Ammon's horn (tissue), 1 donor: Measurements from ENCODE around the gene HSPA12A.
A peak's percentile ranks its signal among the peaks of the same experiment; 100 is the strongest.

Source experiments
- DNase-seq: peaks from one replicate; pipeline ENCODE4 v3.0.0-alpha.2; 2016; ENCODE audit warnings: low spot score

The HSPA12A gene

GRCh38 chr10:116690356-116691322 lies 51.7 kb downstream of the HSPA12A start:
- DNase-seq, result peak; percentile 64

- no peak for DNase-seq
Observed at GRCh38 chr10:116689744-116690143, 52.6 kb downstream of the HSPA12A start.

GRCh38 chr10:116688741-116689495 lies 53.4 kb downstream of the HSPA12A start:
- DNase-seq, result no peak

GRCh38 chr10:116688241-116688711 lies 54.1 kb downstream of the HSPA12A start:
- no peak for DNase-seq

- DNase-seq, result no peak
Observed at GRCh38 chr10:116687633-116688032, 54.7 kb downstream of the HSPA12A start.

GRCh38 chr10:116686632-116687031 lies 55.7 kb downstream of the HSPA12A start:
- DNase-seq, result no peak

- DNase-seq, result no peak
Observed at GRCh38 chr10:116685807-116686206, 56.6 kb downstream of the HSPA12A start.

GRCh38 chr10:116684781-116685180 lies 57.6 kb downstream of the HSPA12A start:
- DNase-seq, result no peak

- DNase-seq, result no peak
Observed at GRCh38 chr10:116683821-116684220, 58.5 kb downstream of the HSPA12A start.

GRCh38 chr10:116683166-116683565 lies 59.2 kb downstream of the HSPA12A start:
- DNase-seq, result no peak

- DNase-seq, result no peak
Observed at GRCh38 chr10:116679351-116679750, 63.0 kb downstream of the HSPA12A start.

GRCh38 chr10:116676633-116677032 lies 65.7 kb downstream of the HSPA12A start:
- no peak for DNase-seq

- DNase-seq, result no peak
Observed at GRCh38 chr10:116676118-116676517, 66.2 kb downstream of the HSPA12A start.

- DNase-seq, result no peak
Observed at GRCh38 chr10:116674901-116675423, 67.4 kb downstream of the HSPA12A start.

GRCh38 chr10:116673866-116674265 lies 68.5 kb downstream of the HSPA12A start:
- no peak for DNase-seq

GRCh38 chr10:116672891-116673290 lies 69.5 kb downstream of the HSPA12A start:
- DNase-seq, result no peak

- DNase-seq, result no peak
Observed at GRCh38 chr10:116671274-116671926, 71.0 kb downstream of the HSPA12A start.

- DNase-seq, result no peak
Observed at GRCh38 chr10:116670706-116671105, 71.7 kb downstream of the HSPA12A start.

GRCh38 chr10:116669832-116670644 lies 72.3 kb downstream of the HSPA12A start:
- no peak for DNase-seq

- DNase-seq, result no peak
Observed at GRCh38 chr10:116669080-116669479, 73.3 kb downstream of the HSPA12A start.

GRCh38 chr10:116668446-116668845 lies 73.9 kb downstream of the HSPA12A start:
- no peak for DNase-seq
